Fibroblast of villous mesenchyme (primary cell): ENCODE measurements around the gene FMN1. TPM values are rescaled to one million over a fixed set of nuclear protein-coding genes. Genes with fewer than 3 reads are reported as not detected.

Experiments used
- DNase-seq: peaks from one replicate; pipeline ENCODE4 v3.0.0-alpha.2; 2010; ENCODE audit warnings: low read depth
- H3K4me3 ChIP-seq: 2 replicates; pipeline ENCODE4 v1.5.1; 2011; ENCODE audit warnings: low read depth, mild to moderate bottlenecking, low read length
- CTCF ChIP-seq: IDR thresholded peaks from 2 replicates; pipeline ENCODE4 v1.5.1; 2012; ENCODE audit warnings: low read depth, mild to moderate bottlenecking, low read length; ENCODE audit not compliant: insufficient read depth
- total RNA-seq: library from RNA; depleted of rRNA; stranded (reverse); fragments of >200 nt; gene quantifications from 2 replicates; pipeline ENCODE4 v1.2.3, GENCODE V29; 2012

FMN1 gene
- total RNA-seq, 1 donor = 8.6 TPM

GRCh38 chr15:32757426-32757825 is 437.1 kb downstream of the FMN1 start:
- H3K4me3 ChIP-seq = no peak overlapping the region
- DNase-seq = no peak
- no peak for TF ChIP-seq CTCF

- TF ChIP-seq CTCF = no peak
- H3K4me3 ChIP-seq = no peak overlapping the region
- no peak for DNase-seq
Measured at GRCh38 chr15:32750979-32751378, 443.5 kb downstream of the FMN1 start.

DNA sequence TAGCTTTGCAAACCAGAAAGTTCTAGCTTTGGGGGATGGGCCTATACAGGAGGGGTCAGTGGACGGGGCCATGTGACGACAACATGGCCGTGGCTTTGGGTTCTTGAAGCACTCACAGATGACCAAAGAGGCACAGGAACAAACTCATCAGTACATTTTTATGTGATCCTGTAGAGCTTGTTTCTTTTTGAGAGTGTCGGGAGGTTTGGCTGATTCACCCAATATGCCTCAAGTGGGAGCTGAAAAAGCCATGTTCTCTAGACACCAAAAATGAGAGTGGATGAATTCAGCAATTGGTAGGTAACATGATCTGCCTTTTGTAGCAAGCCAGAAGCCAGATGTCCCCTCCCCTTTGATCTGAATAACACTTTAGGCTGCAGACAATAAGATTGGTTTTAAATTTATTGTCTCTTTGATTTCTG is 446.6 kb downstream of the FMN1 start:
- no peak for DNase-seq
- no peak overlapping the region for H3K4me3 ChIP-seq
- no peak for TF ChIP-seq CTCF

- no peak for TF ChIP-seq CTCF
- no peak for DNase-seq
Measured at GRCh38 chr15:32746116-32746857, 448.2 kb downstream of the FMN1 start.

DNA sequence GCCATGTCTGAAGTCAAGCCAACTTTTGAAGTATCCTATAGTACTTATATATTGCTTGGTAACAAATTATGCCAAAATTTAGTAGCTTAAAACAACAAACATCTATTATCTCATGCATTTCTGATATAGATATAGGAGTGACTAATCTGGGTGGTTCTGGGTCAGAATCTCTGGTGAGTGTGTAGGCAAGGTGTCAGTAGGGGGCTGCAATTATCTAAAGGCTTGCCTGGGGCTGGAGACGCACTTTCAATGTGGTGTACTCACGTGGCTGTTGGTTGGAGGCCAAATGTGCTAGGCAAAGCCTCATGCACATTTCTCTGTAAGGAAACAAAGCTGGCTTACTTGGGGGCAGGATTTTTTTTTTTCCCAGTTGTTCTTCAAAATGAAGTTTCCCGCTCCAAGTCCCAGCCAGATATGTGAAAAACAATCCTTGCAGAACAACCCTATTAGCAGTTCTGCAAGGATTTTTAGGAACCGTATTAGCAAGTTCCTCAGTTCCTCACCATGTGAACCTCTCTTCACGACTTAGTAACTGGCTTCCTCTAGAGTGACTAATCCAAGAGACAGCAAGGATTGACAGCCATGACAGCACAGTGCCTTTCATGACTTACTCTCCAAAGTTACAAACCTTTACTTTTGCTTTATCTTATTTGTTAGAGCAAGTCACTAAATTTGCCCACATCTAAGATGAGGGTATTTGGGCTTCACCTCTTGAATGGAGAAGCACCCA is 450.9 kb downstream of the FMN1 start:
- no peak for DNase-seq

More at GRCh38 chr15:32746116-32746857, 448.2 kb downstream of the FMN1 start:
- no peak overlapping the region for H3K4me3 ChIP-seq

GRCh38 chr15:32739522-32740063 is 454.9 kb downstream of the FMN1 start:
- no peak overlapping the region for H3K4me3 ChIP-seq
- no peak for DNase-seq
- TF ChIP-seq CTCF = no peak

More for the DNA sequence above, 450.9 kb downstream of the FMN1 start:
- H3K4me3 ChIP-seq = no peak overlapping the region
- no peak for TF ChIP-seq CTCF
